Activated B cell treated with CpG ODN at 0.5 μM for 24 hours (primary cell): ENCODE data around the gene CCDC71. TPM values are rescaled to one million over a fixed set of nuclear protein-coding genes. Genes with fewer than 3 reads are reported as not detected.

Experiments used
- ATAC-seq: fragments of 200-7000 bp; cut with Tn5 transposase; one replicate; pipeline ENCODE4 v1.10.0; 2021; ENCODE audit warnings: low read depth, mild to moderate bottlenecking, moderate library complexity
- CTCF ChIA-PET: fragments of 350-600 bp; sonication (Branson Sonifier 250); formaldehyde crosslinking; loops from one replicate; lab custom pipeline; 2021; ENCODE audit warnings: antibody characterized with exemption; lab: Charles Lee
- POLR2A ChIA-PET: fragments of 350-600 bp; sonication (Branson Sonifier 250); formaldehyde crosslinking; loops from one replicate; lab custom pipeline; 2021; ENCODE audit warnings: antibody characterized with exemption; lab: Charles Lee
- DNase-seq: peaks from one replicate; pipeline ENCODE4 v3.0.0; 2022
- H3K27ac Mint-ChIP-seq: one replicate; pipeline ENCODE4 v1.8.0; 2020; ENCODE audit warnings: mixed read lengths
- H3K27me3 Mint-ChIP-seq: one replicate; pipeline ENCODE4 v1.8.0; 2021; ENCODE audit warnings: mixed read lengths
- H3K36me3 Mint-ChIP-seq: one replicate; pipeline ENCODE4 v1.8.0; 2021; ENCODE audit warnings: low read depth, mixed read lengths
- H3K4me1 Mint-ChIP-seq: one replicate; pipeline ENCODE4 v1.8.0; 2021; ENCODE audit warnings: mixed read lengths
- H3K4me3 Mint-ChIP-seq: one replicate; pipeline ENCODE4 v1.8.0; 2020; ENCODE audit warnings: mild to moderate bottlenecking, mixed read lengths
- H3K9me3 Mint-ChIP-seq: one replicate; pipeline ENCODE4 v1.8.0; 2020; ENCODE audit warnings: mixed read lengths
- intact Hi-C: fragments of 100-400 bp; cut with micrococcal nuclease; formaldehyde crosslinking; loops from one replicate; pipeline ENCODE4 v1.15.1; 2024
- total RNA-seq: library from RNA; stranded (reverse); gene quantifications from 2 replicates; pipeline ENCODE4 v1.2.3, GENCODE V29; 2022
- TF ChIP-seq, protein P1 (sequence below): fragments of 200-600 bp; IDR thresholded peaks from one replicate; pipeline ENCODE4 v1.8.0; 2022; ENCODE audit warnings: antibody characterized with exemption, mild to moderate bottlenecking

The CCDC71 gene
- total RNA-seq, 1 donor from 2014 or later: 28.3 TPM

DNA sequence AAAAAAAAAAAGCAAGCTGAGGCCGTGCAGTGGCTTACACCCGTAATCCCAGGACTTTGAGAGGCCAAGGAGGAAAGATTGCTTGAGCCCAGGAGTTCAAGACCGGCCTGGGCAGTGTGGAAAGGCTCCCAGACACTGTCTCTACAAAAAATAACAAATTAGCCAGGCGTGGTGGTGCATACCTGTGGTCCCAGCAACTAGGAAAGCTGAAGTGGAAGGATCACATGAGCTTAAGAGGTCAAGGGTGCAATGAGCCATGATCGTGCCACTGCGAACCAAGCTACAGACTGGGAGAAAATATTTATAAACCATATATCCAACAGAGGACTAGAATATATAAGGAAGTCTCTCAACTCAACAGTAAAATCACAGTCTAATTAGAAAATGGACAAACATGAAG lies 15.2 kb upstream of the CCDC71 start:
- Mint-ChIP-seq H3K27me3 (peaks cover 21% of the 10 kb centered on the region), H3K36me3 (no peaks in the 10 kb centered on the region), H3K27ac (no peak overlapping the region), H3K4me1 (no peaks in the 10 kb centered on the region), H3K4me3 (no peak overlapping the region), H3K9me3 (no peaks in the 10 kb centered on the region)
- ATAC-seq (no peak), DNase-seq (no peak)
- ChIA-PET POLR2A (no interaction called here), CTCF (no interaction called here)
- intact Hi-C loops: no loop called here
- TF ChIP-seq, protein P1, sequence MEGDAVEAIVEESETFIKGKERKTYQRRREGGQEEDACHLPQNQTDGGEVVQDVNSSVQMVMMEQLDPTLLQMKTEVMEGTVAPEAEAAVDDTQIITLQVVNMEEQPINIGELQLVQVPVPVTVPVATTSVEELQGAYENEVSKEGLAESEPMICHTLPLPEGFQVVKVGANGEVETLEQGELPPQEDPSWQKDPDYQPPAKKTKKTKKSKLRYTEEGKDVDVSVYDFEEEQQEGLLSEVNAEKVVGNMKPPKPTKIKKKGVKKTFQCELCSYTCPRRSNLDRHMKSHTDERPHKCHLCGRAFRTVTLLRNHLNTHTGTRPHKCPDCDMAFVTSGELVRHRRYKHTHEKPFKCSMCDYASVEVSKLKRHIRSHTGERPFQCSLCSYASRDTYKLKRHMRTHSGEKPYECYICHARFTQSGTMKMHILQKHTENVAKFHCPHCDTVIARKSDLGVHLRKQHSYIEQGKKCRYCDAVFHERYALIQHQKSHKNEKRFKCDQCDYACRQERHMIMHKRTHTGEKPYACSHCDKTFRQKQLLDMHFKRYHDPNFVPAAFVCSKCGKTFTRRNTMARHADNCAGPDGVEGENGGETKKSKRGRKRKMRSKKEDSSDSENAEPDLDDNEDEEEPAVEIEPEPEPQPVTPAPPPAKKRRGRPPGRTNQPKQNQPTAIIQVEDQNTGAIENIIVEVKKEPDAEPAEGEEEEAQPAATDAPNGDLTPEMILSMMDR: no peak

GRCh38 chr3:49180116-49180515 lies 14.0 kb upstream of the CCDC71 start:
- CTCF ChIA-PET: interaction anchor here (1.1 kb wide), 1 partner anchor 9 kb away, joined by 3 read pairs; the partner anchor contains the start of gene KLHDC8B
- POLR2A ChIA-PET: no interaction called here
- TF ChIP-seq, protein P1: no peak
- Mint-ChIP-seq H3K4me3 (no peak overlapping the region), H3K27me3 (peaks cover 21% of the 10 kb centered on the region), H3K9me3 (no peaks in the 10 kb centered on the region), H3K36me3 (no peaks in the 10 kb centered on the region), H3K27ac (no peak overlapping the region), H3K4me1 (no peaks in the 10 kb centered on the region)
- intact Hi-C loops: no loop called here
- DNase-seq (no peak), ATAC-seq (no peak)

DNA sequence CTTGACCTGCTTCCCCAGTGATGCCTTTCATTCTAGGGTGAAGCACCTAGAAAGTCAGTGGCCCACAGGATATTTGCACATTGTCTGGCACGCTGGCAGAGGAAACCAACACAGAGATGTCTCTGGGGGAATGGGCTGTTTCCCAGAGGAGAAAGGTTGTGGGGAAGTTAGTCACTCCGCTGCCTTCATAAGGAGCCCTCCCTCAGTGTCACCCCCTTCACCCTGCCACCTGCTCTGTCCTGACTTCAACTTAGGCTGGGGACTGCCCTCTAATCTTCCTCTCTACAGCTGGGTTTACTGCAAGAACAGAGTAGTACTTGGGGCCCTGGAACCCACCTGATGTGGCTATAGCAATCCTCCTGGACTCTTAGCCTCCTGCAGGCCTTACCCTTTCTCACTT lies 10.9 kb upstream of the CCDC71 start:
- TF ChIP-seq, protein P1: no peak
- ATAC-seq (no peak), DNase-seq (no peak)
- Mint-ChIP-seq H3K4me3 (no peak overlapping the region), H3K9me3 (no peaks in the 10 kb centered on the region), H3K27ac (no peak overlapping the region), H3K4me1 (no peaks in the 10 kb centered on the region), H3K36me3 (no peaks in the 10 kb centered on the region), H3K27me3 (peaks cover 19% of the 10 kb centered on the region)
- POLR2A ChIA-PET: no interaction called here
- CTCF ChIA-PET: no interaction called here
- intact Hi-C loops: no loop called here

DNA sequence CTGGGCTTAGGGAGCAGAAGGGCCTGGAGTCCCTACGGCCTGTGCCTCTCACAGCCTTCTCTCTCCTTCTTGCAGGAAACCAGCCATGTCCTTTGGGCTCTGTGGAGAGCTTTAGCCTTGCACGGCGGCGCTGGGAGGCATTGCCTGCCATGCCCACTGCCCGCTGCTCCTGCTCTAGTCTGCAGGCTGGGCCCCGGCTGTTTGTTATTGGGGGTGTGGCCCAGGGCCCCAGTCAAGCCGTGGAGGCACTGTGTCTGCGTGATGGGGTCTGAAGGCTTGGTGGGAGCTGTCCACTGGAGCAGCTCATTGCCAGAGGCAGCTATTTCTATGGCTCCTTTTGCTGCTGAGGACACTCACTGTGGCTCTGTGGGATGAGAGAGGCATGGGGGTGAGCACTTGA lies 9.4 kb upstream of the CCDC71 start:
- CTCF ChIA-PET: no interaction called here

DNA sequence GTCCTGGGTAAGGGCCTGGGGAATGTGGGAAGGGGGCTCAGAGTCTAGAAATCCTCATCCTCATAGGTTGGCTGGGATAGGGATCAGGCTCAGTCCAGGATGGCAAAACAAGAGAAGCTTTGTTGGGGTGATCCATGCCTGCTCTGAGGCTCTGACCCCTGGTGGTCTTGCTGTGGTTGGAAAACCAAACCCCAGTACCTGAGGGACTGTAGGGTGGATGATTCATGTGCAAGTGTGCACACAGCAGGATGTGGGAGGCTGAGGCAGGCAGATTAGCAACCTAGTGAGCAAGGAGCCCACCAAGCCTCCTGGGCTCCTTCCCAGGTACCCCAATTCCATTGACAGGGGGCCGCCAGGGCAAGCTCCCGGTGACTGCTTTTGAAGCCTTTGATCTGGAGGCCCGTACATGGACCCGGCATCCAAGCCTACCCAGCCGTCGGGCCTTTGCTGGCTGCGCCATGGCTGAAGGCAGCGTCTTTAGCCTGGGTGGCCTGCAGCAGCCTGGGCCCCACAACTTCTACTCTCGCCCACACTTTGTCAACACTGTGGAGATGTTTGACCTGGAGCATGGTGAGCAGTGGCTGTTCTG lies 8.4 kb upstream of the CCDC71 start:
- TF ChIP-seq, protein P1: no peak
- DNase-seq: no peak
- Mint-ChIP-seq H3K9me3 (no peaks in the 10 kb centered on the region), H3K4me1 (peaks cover 5% of the 10 kb centered on the region), H3K27ac (no peak overlapping the region), H3K36me3 (no peaks in the 10 kb centered on the region), H3K4me3 (no peak overlapping the region), H3K27me3 (peaks cover 9% of the 10 kb centered on the region)
- ATAC-seq: no peak
- intact Hi-C loops: loop anchor here (5.0 kb wide), 1 partner anchor 123 kb away; no protein-coding TSS in a partner anchor
- POLR2A ChIA-PET: no interaction called here
- CTCF ChIA-PET: no interaction called here

More for the DNA sequence above, 9.4 kb upstream of the CCDC71 start:
- H3K27ac Mint-ChIP-seq: no peak overlapping the region
- intact Hi-C loops: no loop called here
- H3K4me3 Mint-ChIP-seq: no peak overlapping the region
- peaks cover 5% of the 10 kb centered on the region for H3K4me1 Mint-ChIP-seq
- ATAC-seq (no peak), DNase-seq (no peak)
- TF ChIP-seq, protein P1: no peak
- H3K27me3 Mint-ChIP-seq: peaks cover 14% of the 10 kb centered on the region
- no peaks in the 10 kb centered on the region for H3K36me3 Mint-ChIP-seq
- no peaks in the 10 kb centered on the region for H3K9me3 Mint-ChIP-seq
- POLR2A ChIA-PET: no interaction called here
